Left renal cortex interstitium (tissue), 4 donors: Measurements from ENCODE around the gene SLC15A1. TPM values are rescaled to one million over a fixed set of nuclear protein-coding genes. Genes with fewer than 3 reads are reported as not detected.

ENCODE experiments used
- DNase-seq, 4 donors: peaks; one replicate each; pipeline ENCODE4 v3.0.0-alpha.2; 2013; ENCODE audit warnings: low read depth in 4 of 4, low spot score in 2 of 4, missing footprints in 1 of 4
- polyA plus RNA-seq, 4 donors: library from polyadenylated mRNA; unstranded; fragments of 120-200 nt; gene quantifications; one replicate each; pipeline ENCODE4 v1.2.1, GENCODE V29; 2013; ENCODE audit not compliant: insufficient read length in 4 of 4

Gene SLC15A1
- polyA plus RNA-seq, 4 donors, result 7.9 to 13.2 (median 11.6) TPM

DNA sequence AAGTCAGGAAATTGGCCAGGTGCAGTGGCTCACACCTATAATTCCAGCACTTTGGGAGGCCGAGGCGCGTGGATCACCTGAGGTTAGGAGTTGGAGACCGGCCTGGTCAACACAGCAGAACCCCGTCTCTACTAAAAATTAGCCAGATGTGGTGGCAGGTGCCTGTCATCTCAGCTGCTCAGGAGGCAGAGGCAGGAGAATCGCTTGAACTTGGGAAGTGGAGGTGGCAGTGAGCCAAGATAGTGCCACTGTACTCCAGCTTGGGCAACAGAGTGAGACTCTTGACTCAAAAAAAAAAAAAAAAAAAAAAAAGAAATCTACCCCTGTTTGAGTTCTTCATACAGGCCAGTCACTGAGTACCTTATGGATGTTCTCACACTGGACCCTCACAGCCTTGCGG, 42.0 kb downstream of the SLC15A1 start:
- no peak for DNase-seq

DNA sequence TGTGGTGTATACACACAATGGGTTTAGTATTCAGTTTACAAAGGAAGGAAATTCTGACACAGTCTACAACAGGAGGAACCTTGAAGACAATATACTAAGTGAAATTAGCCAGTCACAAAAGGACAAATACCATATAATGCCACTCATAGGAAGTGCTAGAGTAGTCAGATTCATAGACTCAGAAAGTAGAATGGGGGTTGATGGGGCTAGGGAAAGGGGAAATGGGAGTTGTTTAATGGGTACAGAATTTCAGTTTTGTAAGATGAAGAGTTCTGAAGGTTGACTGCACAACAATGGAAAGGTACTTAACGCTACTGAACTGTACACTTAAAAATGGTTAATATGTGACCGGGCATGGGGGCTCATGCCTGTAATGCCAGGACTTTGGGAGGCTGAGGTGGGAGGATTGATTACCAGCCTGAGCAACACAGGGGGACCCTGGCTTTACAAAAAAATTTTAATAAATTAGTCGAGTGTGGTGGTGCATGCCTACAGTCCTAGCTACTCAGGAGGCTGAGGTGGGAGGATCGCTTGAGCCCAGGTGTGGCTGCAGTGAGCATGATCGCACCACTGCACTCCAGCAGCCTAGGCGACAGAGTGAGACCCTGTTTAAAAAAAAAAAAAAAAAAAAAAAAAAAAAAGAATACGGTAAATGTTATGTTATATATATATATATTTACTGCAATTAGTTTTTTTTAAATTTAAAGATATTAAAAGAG, 45.0 kb downstream of the SLC15A1 start:
- no peak for DNase-seq

DNA sequence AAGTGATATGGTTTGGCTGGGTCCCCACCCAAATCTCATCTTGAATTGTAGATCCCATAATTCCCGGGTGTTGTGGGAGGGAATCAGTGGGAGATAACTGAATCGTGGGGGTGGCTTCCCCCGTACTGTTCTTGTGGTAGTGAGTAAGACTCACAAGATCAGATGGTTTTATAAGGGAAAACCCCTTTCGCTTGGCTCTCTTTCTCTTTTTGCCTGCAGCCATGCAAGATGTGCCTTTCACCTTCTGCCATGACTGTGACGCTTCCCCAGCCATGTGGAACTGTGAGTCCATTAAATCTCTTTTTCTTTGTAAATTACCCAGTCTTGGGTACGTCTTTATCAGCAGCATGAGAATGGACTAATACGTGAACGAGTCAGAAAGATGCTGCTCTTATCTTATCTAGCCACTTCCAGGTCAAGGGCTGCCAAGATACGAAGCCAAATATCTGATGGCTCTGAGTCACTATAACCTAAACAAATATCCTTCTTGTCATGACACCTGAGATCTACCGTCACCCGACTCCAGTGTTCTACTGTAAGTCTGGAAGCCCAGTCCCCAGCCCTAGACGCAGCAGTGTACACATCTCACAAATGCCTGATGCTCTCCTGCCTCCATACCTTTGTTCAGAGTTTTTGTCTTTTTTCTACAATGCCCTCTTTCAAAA, 45.9 kb downstream of the SLC15A1 start:
- DNase-seq, result no peak

DNA sequence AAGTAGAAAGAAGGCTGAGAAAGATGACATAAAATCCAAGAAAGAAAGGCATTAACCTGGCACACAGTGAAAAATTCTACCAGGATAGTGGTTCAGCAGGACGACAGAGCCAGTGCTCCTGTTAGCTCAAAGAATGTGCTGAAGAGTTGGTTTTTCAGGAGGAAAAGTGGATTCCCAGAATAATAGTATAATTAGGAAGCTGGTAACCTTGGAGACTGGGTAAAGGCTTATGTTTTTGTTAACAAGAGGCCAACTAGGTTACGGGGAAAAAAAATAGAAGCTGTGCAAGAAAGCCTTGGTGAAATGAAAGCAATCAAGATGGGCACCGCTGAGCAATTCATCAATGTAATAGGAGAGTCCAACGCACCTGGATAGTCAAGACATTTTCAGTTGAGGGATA, 54.7 kb downstream of the SLC15A1 start:
- DNase-seq, result peak in 3 of 4 donors; percentile 44 to 51 (median 50)

DNA sequence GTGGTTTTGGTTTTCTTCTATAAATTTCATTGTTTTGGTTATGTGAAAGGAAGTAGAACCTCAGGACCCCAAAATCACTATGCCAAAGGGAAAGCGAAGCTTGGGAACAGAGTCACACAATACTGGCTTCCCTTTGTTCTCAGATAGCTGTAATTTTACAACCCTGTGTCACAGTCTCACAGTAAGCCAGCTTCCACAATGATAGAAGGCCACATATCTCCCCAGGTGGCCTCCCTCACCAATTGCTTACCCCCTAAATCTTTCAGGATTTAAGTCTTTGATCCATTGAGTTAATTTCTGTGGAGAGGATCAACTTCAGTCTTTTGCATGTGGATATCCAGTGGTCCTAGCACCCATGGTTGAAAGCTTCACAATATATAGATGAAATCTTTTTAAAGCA, 58.7 kb downstream of the SLC15A1 start:
- no peak for DNase-seq

DNA sequence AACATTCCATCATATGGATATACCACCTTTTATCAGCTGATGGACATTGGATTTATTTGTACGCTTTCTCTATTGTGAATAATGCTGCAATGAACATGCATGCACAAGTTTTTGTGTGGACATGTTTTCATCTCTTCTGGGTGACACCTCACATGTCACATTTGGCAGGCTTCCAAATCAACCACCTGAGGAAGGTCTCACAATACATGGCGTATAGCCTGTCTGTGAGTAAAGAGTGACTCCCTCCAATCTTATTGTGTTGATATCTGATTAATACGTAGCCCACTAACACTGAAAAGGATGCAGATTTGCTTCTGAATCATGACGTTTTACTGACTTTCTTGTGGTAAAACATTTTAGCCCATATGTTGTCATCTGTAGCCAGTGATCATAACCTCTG, 61.1 kb downstream of the SLC15A1 start:
- DNase-seq, result no peak

DNA sequence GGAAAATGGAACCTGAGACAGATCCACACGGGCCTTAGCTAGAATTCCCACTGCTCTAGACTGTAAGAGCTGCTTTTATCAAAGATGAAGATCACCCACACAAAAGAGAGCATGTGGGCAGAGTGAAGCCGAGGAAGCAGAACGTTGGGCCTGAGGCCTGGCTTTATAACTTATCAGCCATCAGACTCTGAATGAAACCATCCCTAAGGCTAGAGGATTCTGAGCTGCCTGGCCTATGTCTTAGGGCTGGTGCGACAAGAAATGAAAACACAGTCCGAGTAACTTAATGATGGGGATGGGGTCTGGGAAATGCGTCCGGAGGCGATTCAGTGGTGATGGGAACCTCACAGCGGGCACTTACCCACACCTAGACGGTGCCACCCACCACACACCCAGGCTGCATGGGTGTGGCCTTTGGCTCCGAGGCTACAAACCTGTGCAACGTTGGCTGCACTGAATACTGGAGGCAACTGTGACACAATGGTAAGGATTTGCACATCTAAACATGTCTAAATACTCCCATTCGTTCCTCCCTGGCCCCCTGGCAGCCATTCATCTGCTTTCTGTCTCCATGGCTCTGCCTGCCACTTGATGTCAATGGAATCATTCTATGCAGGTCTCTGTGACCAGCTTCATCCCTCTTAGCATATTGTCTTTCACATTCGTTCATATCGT, 62.0 kb downstream of the SLC15A1 start:
- no peak for DNase-seq

DNA sequence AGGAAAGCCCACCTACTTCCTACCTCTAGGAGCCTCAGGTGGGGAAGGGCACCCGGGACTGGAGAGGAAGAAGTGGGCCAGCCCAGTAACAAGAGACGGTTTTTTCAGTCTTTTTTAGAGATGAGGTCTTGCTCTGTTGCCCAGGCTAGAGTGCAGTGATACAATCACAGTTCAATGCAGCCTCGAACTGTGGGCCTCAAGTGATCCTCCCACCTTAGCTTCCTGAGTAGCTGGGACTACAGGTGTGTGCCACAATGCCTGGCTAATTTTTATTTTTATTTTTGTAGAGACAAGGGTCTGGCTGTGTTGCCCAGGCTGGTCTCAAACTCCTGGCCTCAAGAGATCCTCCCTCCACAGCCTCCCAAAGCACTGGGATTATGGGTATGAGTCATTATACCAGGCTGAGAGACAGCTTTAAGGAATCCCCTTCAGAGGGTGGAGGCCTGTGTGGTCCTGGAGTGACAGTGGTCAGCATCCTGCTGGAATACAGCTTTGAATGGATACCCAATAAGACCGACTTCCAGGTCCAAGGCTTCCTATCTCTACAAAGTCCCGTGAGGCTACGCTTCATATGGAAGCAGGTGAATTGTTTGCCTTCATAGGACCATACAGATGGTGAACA, 63.0 kb downstream of the SLC15A1 start:
- no peak for DNase-seq

DNA sequence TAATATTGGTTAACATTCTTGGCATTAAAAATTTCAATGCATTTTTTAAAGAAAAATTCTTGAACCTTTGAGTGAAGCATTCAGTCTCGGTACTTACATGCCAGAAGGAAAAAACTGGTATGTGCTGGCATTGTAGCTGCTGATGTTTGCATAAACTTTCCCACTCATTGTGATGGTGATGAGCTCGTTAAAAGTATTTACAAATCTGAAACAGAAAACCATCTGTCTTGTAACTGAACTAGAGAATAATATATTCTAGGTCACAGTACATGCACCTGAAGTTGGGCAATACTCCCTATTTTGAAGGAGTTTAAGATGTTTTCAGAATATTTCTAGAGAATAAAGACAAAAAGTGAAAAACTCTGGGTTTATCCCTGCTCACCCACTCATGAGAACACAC, 64.1 kb downstream of the SLC15A1 start:
- DNase-seq, result no peak

DNA sequence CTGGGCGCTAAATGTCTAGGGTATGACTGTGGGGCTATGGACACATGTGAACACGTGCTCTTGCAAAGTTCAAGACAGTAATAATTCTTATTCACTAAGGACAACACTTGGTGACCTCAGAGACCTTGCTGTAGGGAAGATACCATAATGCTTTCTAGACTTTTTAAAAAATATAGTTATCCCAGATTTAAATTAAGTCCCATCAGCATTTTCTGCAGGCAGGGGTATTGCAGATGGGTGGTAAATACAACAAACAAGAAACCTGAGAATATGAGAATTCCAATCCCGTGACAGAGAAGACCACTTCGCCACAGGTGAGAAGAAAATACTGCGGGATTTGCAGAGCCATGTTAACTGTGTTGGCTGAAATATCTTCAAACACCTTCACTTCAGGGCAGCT, 65.2 kb downstream of the SLC15A1 start:
- DNase-seq, result no peak

DNA sequence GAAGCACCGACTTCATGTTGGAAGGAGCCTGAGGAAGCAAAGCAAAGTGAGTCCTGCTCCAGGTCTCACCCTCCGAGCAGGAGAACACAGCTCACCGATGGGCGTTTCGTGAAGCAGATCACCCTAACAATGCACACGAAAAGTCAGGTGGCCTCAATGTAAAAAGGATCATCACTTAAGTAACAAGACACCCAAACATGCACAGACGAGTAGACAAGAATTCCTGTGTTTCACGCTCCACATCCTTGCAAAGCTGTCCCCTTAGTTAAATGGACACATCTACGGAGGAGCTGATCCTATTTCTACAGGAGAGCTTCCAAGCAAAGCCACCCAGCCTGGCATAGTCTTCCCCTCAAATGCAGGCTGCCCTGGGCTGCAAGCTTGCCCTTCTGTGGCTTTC, 66.2 kb downstream of the SLC15A1 start:
- peak in 2 of 4 donors; percentile 39 to 63 for DNase-seq

DNA sequence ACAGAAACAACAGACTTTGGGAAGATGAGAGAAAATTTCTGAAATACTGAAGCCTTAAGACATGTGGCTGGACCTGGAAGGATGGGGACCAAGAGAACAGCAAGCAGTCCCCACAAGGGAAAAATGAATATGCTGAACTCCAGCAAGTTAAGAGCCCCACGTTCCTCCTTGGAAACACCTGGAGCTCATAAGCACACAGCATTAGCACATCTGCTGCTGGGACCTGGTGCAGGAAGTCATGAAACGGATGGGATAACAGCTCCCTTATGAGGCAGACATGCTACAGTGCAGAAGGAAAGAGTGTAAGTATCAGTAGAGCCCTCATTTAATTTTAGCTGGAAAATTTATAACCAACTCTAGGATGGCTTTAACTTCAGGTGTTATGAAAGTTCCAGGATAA, 67.3 kb downstream of the SLC15A1 start:
- DNase-seq, result no peak

DNA sequence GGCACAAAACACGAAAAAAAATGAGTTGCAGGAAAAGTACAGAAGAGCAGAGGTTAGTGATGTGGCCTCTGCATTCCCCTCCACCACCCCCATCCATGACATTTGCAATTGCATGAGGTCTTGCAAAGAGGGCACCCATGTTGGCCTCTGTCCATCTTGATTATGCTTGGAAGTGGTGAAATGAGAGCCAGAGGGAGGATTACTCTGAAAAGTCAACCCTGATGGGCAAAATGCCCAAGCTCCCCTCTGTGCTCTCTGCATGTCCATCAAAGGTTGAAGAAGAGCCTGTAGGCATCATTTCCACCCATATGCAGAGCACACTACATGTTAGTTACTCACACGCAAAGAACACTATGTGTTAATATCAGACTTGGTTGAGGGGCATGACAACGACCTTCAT, 71.4 kb downstream of the SLC15A1 start:
- no peak for DNase-seq

DNA sequence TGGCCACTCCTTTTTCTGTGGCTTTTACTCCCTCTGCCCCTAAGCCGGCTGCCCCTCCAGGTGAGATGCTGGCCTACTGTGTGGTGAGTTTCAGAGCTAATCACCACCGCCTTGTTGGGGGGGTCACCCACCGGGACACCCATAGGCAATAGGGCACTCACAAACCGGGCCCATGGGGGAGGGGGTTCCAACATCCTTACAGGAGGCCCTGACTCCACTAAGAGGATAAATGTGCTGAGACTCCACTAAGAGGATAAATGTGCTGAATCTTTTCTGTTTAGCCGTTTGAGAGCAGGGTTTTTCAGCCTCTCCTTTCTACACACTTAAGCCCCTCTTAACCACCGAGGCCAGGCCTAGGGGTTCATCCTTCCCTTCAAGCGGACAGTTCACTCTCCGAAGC, 73.7 kb downstream of the SLC15A1 start:
- no peak for DNase-seq

DNA sequence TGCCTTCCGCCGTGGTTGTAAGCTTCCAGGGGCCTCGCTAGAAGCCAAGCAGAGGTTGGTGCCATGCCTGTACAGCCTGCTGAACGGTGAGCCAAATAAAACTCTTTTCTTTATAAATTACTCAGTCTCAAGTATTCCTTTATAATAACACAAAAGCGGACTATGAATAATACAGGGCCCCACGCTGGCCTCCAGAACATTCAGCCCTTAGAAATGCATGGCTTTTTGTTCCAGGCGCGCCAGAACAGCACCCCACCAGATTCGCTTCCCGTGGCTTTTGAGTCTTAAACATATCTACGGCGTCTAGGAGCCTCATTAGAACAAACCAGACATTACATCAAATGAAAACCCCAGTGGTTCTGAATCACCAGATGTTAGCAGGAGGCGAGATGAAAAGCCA, 75.1 kb downstream of the SLC15A1 start:
- DNase-seq, result no peak

DNA sequence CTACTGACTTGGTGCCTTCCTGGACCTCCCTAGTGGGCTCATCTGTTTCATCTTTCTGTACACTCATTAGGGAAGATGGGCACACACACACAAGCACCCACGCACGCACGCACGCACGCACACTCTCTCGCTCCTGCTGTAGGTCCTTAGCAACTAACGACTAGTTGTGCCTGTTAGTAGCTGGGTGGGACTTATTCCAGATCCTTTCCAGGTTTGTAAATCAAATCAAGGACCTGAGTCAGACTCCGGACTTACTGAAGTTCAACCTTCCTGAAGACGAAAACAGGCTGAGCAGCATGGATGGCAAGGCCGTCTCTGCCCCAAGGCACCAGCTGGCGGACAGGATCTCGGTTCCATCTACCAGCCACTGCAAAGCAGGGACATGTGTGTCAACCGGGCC, 76.2 kb downstream of the SLC15A1 start:
- DNase-seq, result no peak

DNA sequence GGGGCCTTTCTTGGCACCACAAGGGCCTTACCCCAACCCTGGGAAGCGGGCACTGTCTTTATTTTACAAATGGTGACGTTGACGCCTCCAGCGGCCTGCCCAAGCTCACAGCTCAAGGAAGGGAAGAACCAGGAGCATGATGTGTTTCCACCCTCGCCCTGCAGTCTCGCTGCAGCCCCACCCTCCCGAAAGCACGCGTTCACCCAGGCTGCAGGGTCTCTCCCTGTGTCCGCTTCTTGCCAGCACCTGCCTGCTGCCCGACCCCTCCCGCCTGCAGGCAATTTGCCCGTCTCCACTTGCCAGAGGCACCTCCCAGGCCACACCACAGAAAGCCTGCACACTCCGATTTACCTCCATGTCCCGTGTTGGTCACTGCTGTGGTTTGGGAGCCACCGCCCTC, 76.6 kb downstream of the SLC15A1 start:
- no peak for DNase-seq

DNA sequence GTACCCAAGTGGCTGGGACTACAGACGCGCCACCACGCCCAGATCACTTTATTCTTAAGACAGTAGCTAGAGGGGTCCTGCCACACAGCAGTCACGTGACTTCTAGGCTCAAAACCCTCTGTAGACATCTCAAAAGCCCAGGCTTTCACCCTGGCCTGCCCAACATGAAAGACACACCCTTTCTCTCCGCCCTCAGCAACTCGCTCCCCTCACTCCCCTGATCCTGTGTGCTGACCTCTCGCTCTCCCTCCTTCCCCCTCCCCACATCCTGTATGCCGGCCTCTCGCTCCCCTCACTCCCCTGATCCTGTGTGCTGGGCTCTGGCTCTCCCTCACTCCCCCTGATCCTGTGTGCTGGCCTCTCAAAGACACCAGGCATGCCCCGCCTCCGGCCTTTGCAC, 77.4 kb downstream of the SLC15A1 start:
- DNase-seq, result peak in 1 of 4 donors; percentile 44

DNA sequence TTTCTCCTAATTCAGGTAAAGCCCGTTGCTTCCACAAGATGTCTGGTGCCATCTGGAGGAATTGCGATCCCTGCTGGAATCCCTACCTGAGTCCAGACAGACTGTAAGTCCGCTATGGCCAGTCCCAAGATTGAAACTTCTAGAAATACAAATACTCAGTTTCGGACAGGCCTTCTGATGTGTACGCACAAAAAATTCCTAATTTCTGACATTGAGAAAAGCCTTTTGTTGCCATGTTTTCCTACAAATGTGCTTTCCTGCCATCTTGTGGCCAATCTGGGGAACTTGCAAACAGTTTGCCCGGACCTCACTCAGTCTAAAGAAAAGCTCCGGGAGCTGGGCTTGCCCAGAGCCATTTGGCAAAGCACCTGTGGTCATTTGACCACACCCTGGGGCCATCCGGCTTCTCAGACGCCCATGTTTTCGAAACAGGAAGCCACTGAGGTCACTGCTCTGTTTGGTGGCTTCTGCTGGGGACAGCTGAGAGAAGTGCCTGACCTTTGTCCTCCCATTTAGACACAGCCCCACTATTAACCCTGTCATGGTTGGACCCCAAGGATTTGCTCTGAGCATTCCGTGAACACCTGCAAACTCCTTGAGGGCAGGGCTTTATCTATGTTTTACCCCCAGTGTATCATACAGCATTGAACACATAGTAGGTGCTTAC, 79.4 kb downstream of the SLC15A1 start:
- DNase-seq, result peak in 2 of 4 donors; percentile 41 to 76

DNA sequence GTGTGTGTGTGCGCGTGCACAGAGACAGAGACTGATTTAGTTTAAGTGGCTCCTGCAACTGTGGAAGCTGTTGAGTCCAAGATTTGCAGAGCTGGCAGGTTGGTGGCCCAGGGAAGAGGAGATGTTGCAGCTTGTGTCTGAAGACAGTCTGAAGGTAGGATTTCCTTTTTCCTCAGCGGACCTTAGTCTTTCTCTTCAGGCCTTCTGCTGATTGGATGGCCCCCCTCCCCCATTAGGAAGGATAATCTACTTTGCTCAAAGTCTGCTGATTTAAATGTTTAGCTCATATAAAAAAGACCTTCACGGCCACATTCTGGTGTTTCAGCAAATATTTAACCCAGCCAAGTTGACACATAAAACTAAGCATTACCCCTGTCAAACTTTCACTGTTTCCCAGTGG, 84.3 kb downstream of the SLC15A1 start:
- DNase-seq, result no peak

DNA sequence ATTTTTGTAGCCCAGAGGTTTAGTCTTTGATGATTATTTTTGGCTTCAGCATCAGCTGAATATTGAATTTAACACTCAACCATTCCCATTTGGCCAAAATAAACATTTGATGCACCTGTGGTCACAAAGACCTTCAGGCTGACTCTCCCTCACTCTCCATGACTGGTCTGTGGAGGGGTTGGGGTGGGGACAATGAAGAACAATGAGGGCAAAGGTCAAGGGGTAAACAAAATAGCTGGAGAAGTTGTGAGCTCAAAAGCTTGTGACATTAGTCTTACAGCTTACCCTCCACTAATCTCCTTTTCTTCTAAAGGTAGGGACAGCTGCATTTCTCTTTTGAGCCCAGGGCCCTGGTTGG, 86.9 kb downstream of the SLC15A1 start:
- no peak for DNase-seq
